Neural progenitor cell (in vitro differentiated cells): Measurements from ENCODE around the gene PRDM15.

ENCODE experiments used
- EZH2 ChIP-seq: fragments of 200-600 bp; sonication (generic); IDR thresholded peaks from 2 replicates; pipeline ENCODE4 v1.6.1; 2017; ENCODE audit warnings: antibody characterized with exemption, mild to moderate bottlenecking, moderate library complexity
- TF ChIP-seq, protein P1 (sequence below): fragments of 200-600 bp; sonication (generic); IDR thresholded peaks from 2 replicates; pipeline ENCODE4 v1.5.1; 2017; ENCODE audit warnings: antibody characterized with exemption, mild to moderate bottlenecking

DNA sequence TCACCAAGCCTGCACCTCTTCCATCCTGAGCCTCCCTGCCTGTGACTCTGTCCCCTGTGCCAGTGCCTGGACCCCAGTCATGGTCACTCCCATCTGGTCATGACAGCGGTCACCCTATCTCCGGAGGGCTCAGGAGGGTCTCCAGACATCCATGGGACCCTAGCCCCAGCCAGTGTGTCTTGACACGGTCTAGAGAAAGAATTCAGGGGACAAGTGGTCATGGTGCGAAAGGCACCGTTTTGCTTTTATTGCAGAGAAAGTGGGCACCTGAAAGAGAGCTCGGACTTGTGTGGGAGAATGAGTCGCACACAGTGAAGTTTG lies 107.6 kb downstream of the PRDM15 start:
- no peak for TF ChIP-seq EZH2
- TF ChIP-seq, protein P1, sequence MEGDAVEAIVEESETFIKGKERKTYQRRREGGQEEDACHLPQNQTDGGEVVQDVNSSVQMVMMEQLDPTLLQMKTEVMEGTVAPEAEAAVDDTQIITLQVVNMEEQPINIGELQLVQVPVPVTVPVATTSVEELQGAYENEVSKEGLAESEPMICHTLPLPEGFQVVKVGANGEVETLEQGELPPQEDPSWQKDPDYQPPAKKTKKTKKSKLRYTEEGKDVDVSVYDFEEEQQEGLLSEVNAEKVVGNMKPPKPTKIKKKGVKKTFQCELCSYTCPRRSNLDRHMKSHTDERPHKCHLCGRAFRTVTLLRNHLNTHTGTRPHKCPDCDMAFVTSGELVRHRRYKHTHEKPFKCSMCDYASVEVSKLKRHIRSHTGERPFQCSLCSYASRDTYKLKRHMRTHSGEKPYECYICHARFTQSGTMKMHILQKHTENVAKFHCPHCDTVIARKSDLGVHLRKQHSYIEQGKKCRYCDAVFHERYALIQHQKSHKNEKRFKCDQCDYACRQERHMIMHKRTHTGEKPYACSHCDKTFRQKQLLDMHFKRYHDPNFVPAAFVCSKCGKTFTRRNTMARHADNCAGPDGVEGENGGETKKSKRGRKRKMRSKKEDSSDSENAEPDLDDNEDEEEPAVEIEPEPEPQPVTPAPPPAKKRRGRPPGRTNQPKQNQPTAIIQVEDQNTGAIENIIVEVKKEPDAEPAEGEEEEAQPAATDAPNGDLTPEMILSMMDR: no peak
